SK-N-SH (cell line): ENCODE results near the gene TUFT1. TPM values are rescaled to one million over a fixed set of nuclear protein-coding genes. Genes with fewer than 3 reads are reported as not detected.

ENCODE experiments used
- CTCF ChIA-PET: fragments of 300-600, 350-600 bp; formaldehyde crosslinking; extraction: SDS; loops from one replicate; lab custom pipeline; 2021; lab: Yijun Ruan, JAX
- POLR2A ChIA-PET: fragments of 350-600 bp; sonication (Branson Sonifier 250); formaldehyde crosslinking; extraction: SDS; loops from one replicate; lab custom pipeline; 2020; ENCODE audit warnings: antibody characterized with exemption, inconsistent platforms; lab: Yijun Ruan, JAX
- DNase-seq: peaks from one replicate; pipeline ENCODE4 v3.0.0; 2012
- H2AFZ ChIP-seq: fragments of 200-600 bp; sonication (generic); 2 replicates; pipeline ENCODE4 v1.8.1; 2016; ENCODE audit warnings: antibody characterized with exemption, mild to moderate bottlenecking, low read depth
- H3F3A ChIP-seq: fragments of 200-600 bp; sonication (generic); replicated peaks from 2 replicates; pipeline ENCODE3; 2016; ENCODE audit warnings: antibody characterized with exemption, mild to moderate bottlenecking; ENCODE audit not compliant: insufficient read depth
- H3K27ac ChIP-seq, 2 experiments: fragments of 200-500 bp in 1 of 2; fragments of 200-600 bp in 1 of 2; sonication (Bioruptor generic) in 1 of 2; sonication (generic), shearing (Covaris generic) in 1 of 2; 2 replicates each; pipeline versions ENCODE4 v1.5.1 to v1.6.1; 2014 to 2016; ENCODE audit warnings: low read depth in 2 of 2, inconsistent platforms in 1 of 2, low read length in 1 of 2, mild to moderate bottlenecking in 1 of 2, mixed read lengths in 1 of 2
- H3K27me3 ChIP-seq: fragments of 200-600 bp; sonication (generic), shearing (Covaris generic); 2 replicates; pipeline ENCODE4 v1.6.1; 2016; ENCODE audit warnings: mixed run types; ENCODE audit not compliant: insufficient read depth
- H3K36me3 ChIP-seq, 2 experiments: fragments of 200-500 bp in 1 of 2; fragments of 200-600 bp in 1 of 2; sonication (Bioruptor generic) in 1 of 2; sonication (generic) in 1 of 2; replicated peaks in 1 of 2; 2 replicates each; pipeline versions ENCODE3 to v1.5.1; 2014 to 2016; ENCODE audit warnings: low read length in 1 of 2, mild to moderate bottlenecking in 1 of 2; ENCODE audit not compliant: insufficient read depth in 2 of 2, control insufficient read depth in 1 of 2
- H3K4me1 ChIP-seq, 2 experiments: fragments of 200-500 bp in 1 of 2; fragments of 200-600 bp in 1 of 2; sonication (Bioruptor generic) in 1 of 2; sonication (generic), shearing (Covaris generic) in 1 of 2; 2 replicates each; pipeline versions ENCODE4 v1.5.1 to v1.6.1; 2014 to 2016; ENCODE audit warnings: low read depth in 1 of 2, low read length in 1 of 2, mixed run types in 1 of 2; ENCODE audit not compliant: insufficient read depth in 2 of 2, control insufficient read depth in 1 of 2
- H3K4me2 ChIP-seq: fragments of 200-600 bp; sonication (generic), shearing (Covaris generic); 2 replicates; pipeline ENCODE4 v1.6.1; 2017; ENCODE audit warnings: mixed run types
- H3K4me3 ChIP-seq, 2 experiments: fragments of 200-500 bp in 1 of 2; fragments of 200-600 bp in 1 of 2; sonication (Bioruptor generic) in 1 of 2; sonication (generic), shearing (Covaris generic) in 1 of 2; 2 replicates each; pipeline versions ENCODE4 v1.5.1 to v1.8.1; 2014 to 2016; ENCODE audit warnings: low read depth in 2 of 2, inconsistent platforms in 1 of 2, low read length in 1 of 2, mild to moderate bottlenecking in 1 of 2, mixed read lengths in 1 of 2, moderate library complexity in 1 of 2
- H3K79me2 ChIP-seq: fragments of 200-600 bp; sonication (generic); 2 replicates; pipeline ENCODE4 v1.8.1; 2017; ENCODE audit warnings: mild to moderate bottlenecking; ENCODE audit not compliant: insufficient read depth
- H3K9ac ChIP-seq: fragments of 200-600 bp; sonication (generic); 2 replicates; pipeline ENCODE4 v1.6.1; 2017; ENCODE audit warnings: mixed run types
- H3K9me2 ChIP-seq: fragments of 200-600 bp; sonication (generic); 2 replicates; pipeline ENCODE4 v1.6.1; 2017; ENCODE audit warnings: mixed run types
- H3K9me3 ChIP-seq: fragments of 200-600 bp; sonication (generic); 2 replicates; pipeline ENCODE4 v1.6.1; 2017; ENCODE audit warnings: mixed run types, mild to moderate bottlenecking, moderate library complexity
- H4K20me1 ChIP-seq: fragments of 200-600 bp; sonication (generic); 2 replicates; pipeline ENCODE4 v1.6.1; 2017; ENCODE audit warnings: mild to moderate bottlenecking, mixed run types; ENCODE audit not compliant: insufficient read depth
- CHD2 ChIP-seq: fragments of 150-350 bp; IDR thresholded peaks from 2 replicates; pipeline ENCODE4 v1.6.1; 2018; ENCODE audit warnings: low read length; ENCODE audit not compliant: partially characterized antibody
- CTCF ChIP-seq: fragments of 200-600 bp; sonication (generic); IDR thresholded peaks from 2 replicates; pipeline ENCODE4 v1.6.1; 2017; ENCODE audit warnings: antibody characterized with exemption, mild to moderate bottlenecking, moderate library complexity
- ELF1 ChIP-seq: IDR thresholded peaks from 2 replicates; pipeline ENCODE4 v1.4.0; 2012
- EP300 ChIP-seq, 2 experiments: IDR thresholded peaks; 2 replicates each; pipeline versions ENCODE4 v1.4.0 to v1.6.1; 2012; ENCODE audit warnings: borderline replicate concordance in 1 of 2, low read depth in 1 of 2, low read length in 1 of 2
- EZH2phosphoT487 ChIP-seq: fragments of 200-600 bp; sonication (generic); IDR thresholded peaks from 2 replicates; pipeline ENCODE4 v1.6.1; 2017; ENCODE audit warnings: low read depth, mixed run types, mild to moderate bottlenecking, antibody characterized with exemption, moderate library complexity, borderline replicate concordance
- FOXJ3 ChIP-seq: sonication (generic); formaldehyde crosslinking; IDR thresholded peaks from 2 replicates; pipeline ENCODE4 v1.5.1; 2020; ENCODE audit warnings: mild to moderate bottlenecking, missing genetic modification reagents
- IRF3 ChIP-seq: fragments of 150-350 bp; IDR thresholded peaks from 2 replicates; pipeline ENCODE4 v1.6.1; 2016; ENCODE audit warnings: mild to moderate bottlenecking, low read depth, low read length
- JUND ChIP-seq: IDR thresholded peaks from 2 replicates; pipeline ENCODE4 v1.4.0; 2012
- MEF2A ChIP-seq: IDR thresholded peaks from 2 replicates; pipeline ENCODE4 v1.4.0; 2012; ENCODE audit warnings: low read depth, borderline replicate concordance
- NFIC ChIP-seq: IDR thresholded peaks from 2 replicates; pipeline ENCODE4 v1.4.0; 2012; ENCODE audit warnings: borderline replicate concordance
- NRF1 ChIP-seq: IDR thresholded peaks from 2 replicates; pipeline ENCODE4 v1.6.1; 2012; ENCODE audit warnings: low read depth, mild to moderate bottlenecking, low read length
- PBX3 ChIP-seq: IDR thresholded peaks from 2 replicates; pipeline ENCODE4; 2012
- POLR2AphosphoS5 ChIP-seq: IDR thresholded peaks from 2 replicates; pipeline ENCODE4 v1.6.1; 2012; ENCODE audit warnings: low read depth, low read length
- RCOR1 ChIP-seq: fragments of 150-350 bp; IDR thresholded peaks from 2 replicates; pipeline ENCODE4 v1.6.1; 2017; ENCODE audit warnings: antibody characterized with exemption, low read length
- RFX5 ChIP-seq: IDR thresholded peaks from 2 replicates; pipeline ENCODE4 v1.6.1; 2012; ENCODE audit warnings: mild to moderate bottlenecking, improper control_type of control experiment, low read length
- RXRA ChIP-seq: IDR thresholded peaks from 2 replicates; pipeline ENCODE4 v1.4.0; 2012; ENCODE audit warnings: low read depth, mild to moderate bottlenecking, borderline replicate concordance
- SMC3 ChIP-seq: IDR thresholded peaks from 2 replicates; pipeline ENCODE4 v1.6.1; 2012; ENCODE audit warnings: low read depth, low read length, improper control_type of control experiment
- TCF12 ChIP-seq: IDR thresholded peaks from 2 replicates; pipeline ENCODE4 v1.4.0; 2012
- TEAD4 ChIP-seq: IDR thresholded peaks from 2 replicates; pipeline ENCODE4 v1.4.0; 2012; ENCODE audit warnings: mild to moderate bottlenecking, borderline replicate concordance; ENCODE audit not compliant: insufficient read depth
- YY1 ChIP-seq: IDR thresholded peaks from 2 replicates; pipeline ENCODE4 v1.4.0; 2012; ENCODE audit warnings: low read depth, mild to moderate bottlenecking
- ZBTB33 ChIP-seq: IDR thresholded peaks from 2 replicates; pipeline ENCODE4 v1.4.0; 2012; ENCODE audit warnings: low read depth, borderline replicate concordance
- WGBS: methylation state at CpG from one replicate; pipeline ENCODE4 v1.1.6; 2017; ENCODE audit warnings: low lambda C conversion rate; 5-methylcytosine and 5-hydroxymethylcytosine counted together
- polyA plus RNA-seq, 3 experiments: library from polyadenylated mRNA; depleted of rRNA; stranded (reverse); fragments of >200 nt; gene quantifications; 2 replicates each; pipeline ENCODE4 v1.2.3, GENCODE V29; 2012

The TUFT1 gene
- polyA plus RNA-seq, 1 of the 3 experiments (the other 2 are of a cell fraction): 20.6 TPM

- Histone ChIP-seq H3K4me2 (no peak overlapping the region), H3K4me1 (peaks cover 0 to 12% of the 10 kb centered on the region in 2 experiments; a peak in 2 of 4 replicates), H3K79me2 (no peaks in the 10 kb centered on the region), H3K9me3 (no peaks in the 10 kb centered on the region), H2AFZ (no peak overlapping the region), H3K9me2 (no peaks in the 10 kb centered on the region), H3K4me3 (no peak overlapping the region), H3K27ac (no peak overlapping the region), H3F3A (no peaks in the 10 kb centered on the region), H3K27me3 (no peaks in the 10 kb centered on the region), H3K9ac (no peak overlapping the region), H3K36me3 (no peaks in the 10 kb centered on the region), H4K20me1 (no peaks in the 10 kb centered on the region)
- TF ChIP-seq FOXJ3 (no peak), TEAD4 (no peak), RFX5 (no peak), CTCF (no peak), EP300 (IDR thresholded peaks at IDR 0.05; ENCODE audit: borderline replicate concordance in 1 of 2, low read depth in 1 of 2, low read length in 1 of 2) (no peak), NRF1 (no peak), YY1 (no peak), POLR2AphosphoS5 (no peak), JUND (no peak), RCOR1 (no peak), EZH2phosphoT487 (no peak), ZBTB33 (no peak), RXRA (no peak), IRF3 (no peak)
- no peak for DNase-seq
- ChIA-PET CTCF (no interaction called here), POLR2A (no interaction called here)
- WGBS: 92% methylated on average over 1 of the region's 1 CpG
Measured at GRCh38 chr1:151495316-151495715, 44.8 kb upstream of the TUFT1 start.

GRCh38 chr1:151499365-151499764, 40.7 kb upstream of the TUFT1 start:
- WGBS: 84% methylated on average over 5 of the region's 5 CpGs
- POLR2A ChIA-PET: no interaction called here
- no peaks in the 10 kb centered on the region for H4K20me1 ChIP-seq
- no peak for DNase-seq
- H2AFZ ChIP-seq: no peak overlapping the region
- no peaks in the 10 kb centered on the region for H3K36me3 ChIP-seq
- H3K9me3 ChIP-seq: no peaks in the 10 kb centered on the region
- no peak overlapping the region for H3K4me2 ChIP-seq
- CTCF ChIA-PET: no interaction called here
- H3K79me2 ChIP-seq: no peaks in the 10 kb centered on the region
- H3K27ac ChIP-seq: no peak overlapping the region
- no peaks in the 10 kb centered on the region for H3K9me2 ChIP-seq
- no peaks in the 10 kb centered on the region for H3K27me3 ChIP-seq
- H3K9ac ChIP-seq: no peak overlapping the region
- H3K4me3 ChIP-seq: no peak overlapping the region
- H3F3A ChIP-seq: no peaks in the 10 kb centered on the region
- peaks cover 0 to 10% of the 10 kb centered on the region in 2 experiments; a peak in 2 of 4 replicates for H3K4me1 ChIP-seq
- TF ChIP-seq NFIC (no peak), SMC3 (no peak), NRF1 (no peak), PBX3 (no peak), ELF1 (no peak), TCF12 (no peak), FOXJ3 (no peak), RCOR1 (no peak), MEF2A (no peak), YY1 (no peak), RXRA (no peak), CHD2 (no peak), IRF3 (no peak)
